ENCODE data around the gene CKM. TPM values are rescaled to one million over a fixed set of nuclear protein-coding genes. Genes with fewer than 3 reads are reported as not detected.

Gene CKM
- total and polyA plus RNA-seq, 2 of the 4 experiments (the other 2 are of a cell fraction) = not detected

- peaks cover 8% of the 10 kb centered on the region for H3K4me1 ChIP-seq (ENCODE audit: control insufficient read depth, insufficient read depth, low read length)
- H2BK15ac ChIP-seq (ENCODE audit: low read depth, low read length) = no peak overlapping the region
- no peak overlapping the region for H2BK120ac ChIP-seq (ENCODE audit: low read depth, low read length)
- no peak overlapping the region for H4K8ac ChIP-seq (ENCODE audit: low read depth in 2 of 2, low read length in 2 of 2)
- no peak for ATAC-seq (ENCODE audit: low read depth)
- peaks cover 44% of the 10 kb centered on the region for H3K36me3 ChIP-seq (ENCODE audit: control insufficient read depth, insufficient read depth, low read length)
- no peak overlapping the region for H3K23ac ChIP-seq (ENCODE audit: low read depth, low read length)
- intact Hi-C loops (cut with micrococcal nuclease) = no loop called here
- dilution Hi-C loops (cut with HindIII; ENCODE audit: low sequenced_read_pairs, unreplicated experiment) = no loop called here
- no peak overlapping the region for H3K27ac ChIP-seq (ENCODE audit: insufficient read depth, low read length)
- no peak overlapping the region for H3K56ac ChIP-seq (ENCODE audit: extremely low read depth, insufficient read depth, low read length)
- no peak overlapping the region for H4K5ac ChIP-seq (ENCODE audit: low read depth, low read length)
- H2AFZ ChIP-seq (replicated peaks; ENCODE audit: low read length, poor library complexity) = no peak overlapping the region
- no TSS peak for BruUV-seq (replicated peaks)
- WGBS, 2 experiments (ENCODE audit: extremely low coverage in 2 of 2, insufficient read length in 1 of 2) = 97% methylated on average over 6 of the region's 21 CpGs; no CpG with 5 or more reads in 1 of the 2 experiments
- H3K14ac ChIP-seq (replicated peaks; ENCODE audit: low read depth, low read length) = no peak overlapping the region
- H3K79me1 ChIP-seq (ENCODE audit: low read depth in 1 of 2, low read length in 2 of 2) = peaks cover 12 to 18% of the 10 kb centered on the region in 2 experiments; a peak in 3 of 4 replicates
- in situ Hi-C loops (cut with MboI; ENCODE audit: low sequenced_read_pairs) = no loop called here
- H3K9me1 ChIP-seq (ENCODE audit: insufficient read depth, low read length) = peaks cover 8% of the 10 kb centered on the region
- no peak overlapping the region for H4K91ac ChIP-seq (ENCODE audit: insufficient read depth, low read depth, low read length)
- H3K4me3 ChIP-seq (ENCODE audit: insufficient read depth, low read depth, low read length) = no peak overlapping the region
- TF ChIP-seq NFE2L2 (IDR thresholded peaks at IDR 0.05; ENCODE audit: low read depth, low read length) (no peak), RAD21 (IDR thresholded peaks at IDR 0.05; ENCODE audit: low read length) (no peak), MAZ (IDR thresholded peaks at IDR 0.05; ENCODE audit: borderline replicate concordance, low read depth, low read length) (no peak), BHLHE40 (IDR thresholded peaks at IDR 0.05; ENCODE audit: low read depth, low read length) (no peak), ELK1 (IDR thresholded peaks at IDR 0.05; ENCODE audit: borderline replicate concordance, low read depth, low read length) (no peak), POLR2A (IDR thresholded peaks at IDR 0.05; ENCODE audit: low read depth, low read length) (no peak), RFX5 (IDR thresholded peaks at IDR 0.05; ENCODE audit: low read depth, low read length) (no peak), CEBPB (IDR thresholded peaks at IDR 0.05; ENCODE audit: low read depth, low read length) (no peak), CHD1 (IDR thresholded peaks at IDR 0.05; ENCODE audit: low read depth, low read length) (no peak), CTCF (conservative IDR thresholded peaks at IDR 0.05; ENCODE audit: low read depth, low read length) (no peak), FOS (IDR thresholded peaks at IDR 0.05; ENCODE audit: low read depth, low read length) (no peak), RCOR1 (IDR thresholded peaks at IDR 0.05; ENCODE audit: insufficient replicate concordance, low read length) (no peak), MAFK (IDR thresholded peaks at IDR 0.05; ENCODE audit: low read depth, low read length) (no peak)
- H2AK5ac ChIP-seq (ENCODE audit: low read depth, low read length) = no peak overlapping the region
- CTCF ChIA-PET = no interaction called here
- H3K4me2 ChIP-seq (ENCODE audit: low read depth, low read length) = no peak overlapping the region
- POLR2A ChIA-PET (ENCODE audit: unreplicated experiment) = no interaction called here
- H3K9ac ChIP-seq (ENCODE audit: low read depth, low read length) = no peak overlapping the region
- H3K18ac ChIP-seq (ENCODE audit: low read depth, low read length) = no peak overlapping the region
- H4K20me1 ChIP-seq (ENCODE audit: insufficient read depth, low read length) = peaks cover 15% of the 10 kb centered on the region
- no peaks in the 10 kb centered on the region for H3K27me3 ChIP-seq (ENCODE audit: control insufficient read depth, insufficient read depth, low read length)
- no peak overlapping the region for H2BK5ac ChIP-seq (ENCODE audit: low read depth, low read length, poor library complexity, severe bottlenecking)
- H2BK20ac ChIP-seq (ENCODE audit: low read depth, low read length) = no peak overlapping the region
- no peaks in the 10 kb centered on the region for H3K9me3 ChIP-seq (ENCODE audit: control insufficient read depth, insufficient read depth, low read length)
- H2AK9ac ChIP-seq (replicated peaks; ENCODE audit: low read depth, low read length, poor library complexity) = no peak overlapping the region
- DNase-seq = no peak
- no peak overlapping the region for H3K4ac ChIP-seq (ENCODE audit: low read depth, low read length)
Measured at GRCh38 chr19:45271098-45271734, 51.5 kb downstream of the CKM start.

All from IMR-90 (cell line).